NCI-H1105 (cell line): ENCODE results near the gene TCEANC2.
"Not testable (repeated sequence)": the region's sequence is repeated elsewhere in the genome, so short reads cannot be mapped to it uniquely, and the experiment has no call there.

ENCODE experiments used
- DNase-seq: peaks from one replicate; lab custom pipeline; 2025; lab: John Stamatoyannopoulos, UW

The TCEANC2 gene

GRCh38 chr1:54086754-54087153 is 33.3 kb downstream of the TCEANC2 start:
- no peak for DNase-seq

DNA sequence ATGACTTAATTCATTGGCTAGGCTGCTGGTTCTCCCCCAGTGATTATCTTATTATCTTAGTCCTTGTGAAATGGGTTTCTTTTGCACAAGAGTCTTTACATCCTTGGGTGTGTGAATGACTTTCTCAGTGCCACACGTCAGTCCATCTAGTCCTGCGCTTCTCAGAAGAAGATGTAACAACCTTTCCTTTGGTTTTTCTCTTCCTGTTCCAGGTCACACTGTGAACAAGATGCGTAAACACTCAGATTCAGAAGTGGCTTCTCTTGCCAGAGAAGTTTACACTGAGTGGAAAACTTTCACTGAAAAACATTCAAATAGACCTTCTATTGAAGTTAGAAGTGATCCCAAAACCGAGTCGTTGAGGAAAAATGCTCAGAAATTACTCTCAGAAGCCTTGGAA is 35.0 kb downstream of the TCEANC2 start:
- DNase-seq, result no peak

GRCh38 chr1:54091666-54092065 is 38.3 kb downstream of the TCEANC2 start:
- DNase-seq, result no peak

- DNase-seq, result no peak
Observed at GRCh38 chr1:54094001-54094729, 40.8 kb downstream of the TCEANC2 start.

- DNase-seq, result not testable (repeated sequence)
Observed at GRCh38 chr1:54094730-54095105, 41.3 kb downstream of the TCEANC2 start.

DNA sequence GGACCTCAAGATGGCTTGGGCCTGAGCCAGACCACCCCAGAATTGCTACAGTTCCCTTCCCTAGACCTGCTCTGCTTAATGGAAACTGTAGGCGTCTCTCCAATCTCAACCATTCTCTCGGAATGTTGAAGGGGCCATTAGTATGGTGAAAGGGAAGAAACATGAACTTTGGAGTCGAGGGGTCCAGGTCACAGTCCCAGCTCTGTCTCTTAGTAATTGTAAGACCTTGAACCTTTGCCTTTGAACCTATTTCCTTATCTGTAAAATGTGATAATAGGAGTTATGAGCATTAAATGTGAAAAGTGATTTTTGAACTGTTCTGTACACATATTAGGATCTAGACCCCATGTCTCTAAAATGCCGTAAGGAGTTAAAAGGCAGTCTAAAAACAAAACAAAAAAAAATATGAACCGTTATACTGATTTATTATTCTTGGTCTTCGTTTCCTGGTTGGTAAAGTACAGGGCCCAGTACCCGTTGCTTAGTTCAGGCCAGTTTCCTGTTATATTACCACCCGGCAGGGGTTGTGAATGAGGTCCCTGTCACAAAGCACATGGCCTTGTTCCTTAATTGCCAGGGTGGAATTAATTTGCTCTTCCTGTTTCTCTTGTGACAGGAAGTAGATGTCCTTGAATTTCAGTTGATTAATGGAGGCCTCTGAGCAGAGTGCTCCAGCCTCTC is 42.3 kb downstream of the TCEANC2 start:
- no peak for DNase-seq

- no peak for DNase-seq
Observed at GRCh38 chr1:54096227-54096876, 42.9 kb downstream of the TCEANC2 start.

DNA sequence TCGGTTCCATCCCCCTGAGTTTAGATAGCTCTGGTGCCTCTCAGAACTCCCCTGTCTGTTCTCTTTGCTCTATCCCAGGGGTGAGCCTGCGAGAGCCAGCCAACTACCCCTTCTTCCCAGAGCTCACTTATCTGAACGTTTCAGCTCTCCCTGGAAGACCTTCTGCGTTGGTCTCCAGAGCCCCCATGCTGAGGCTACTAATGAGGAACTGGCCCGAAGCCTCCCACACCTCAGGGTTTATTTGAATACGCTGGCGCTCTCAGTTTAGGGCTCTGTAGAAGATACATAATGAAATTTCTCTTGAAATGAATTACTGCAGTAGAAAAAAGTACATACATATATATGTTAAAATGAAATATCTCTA is 43.5 kb downstream of the TCEANC2 start:
- no peak for DNase-seq

- DNase-seq, result no peak
Observed at GRCh38 chr1:54099061-54099610, 45.7 kb downstream of the TCEANC2 start.

GRCh38 chr1:54100500-54100899 is 47.1 kb downstream of the TCEANC2 start:
- no peak for DNase-seq

DNA sequence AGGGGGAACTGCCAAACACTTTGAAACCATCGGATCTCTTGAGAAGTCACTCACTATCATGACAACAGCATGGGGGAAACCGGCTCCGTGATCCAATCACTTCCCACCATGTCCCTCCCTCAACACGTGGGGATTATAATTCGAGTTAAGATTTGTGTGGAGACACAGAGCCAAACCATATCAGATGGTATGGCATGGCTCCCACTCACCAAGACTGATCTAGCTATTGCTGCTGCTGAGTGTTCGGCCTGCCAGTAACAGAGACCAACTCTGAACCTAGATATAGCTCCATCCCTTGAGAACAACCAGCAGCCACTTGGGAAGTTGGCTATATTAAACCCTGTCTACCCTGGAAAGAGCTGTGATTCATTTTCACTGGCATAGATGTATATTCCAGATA is 50.0 kb downstream of the TCEANC2 start:
- DNase-seq, result no peak

DNA sequence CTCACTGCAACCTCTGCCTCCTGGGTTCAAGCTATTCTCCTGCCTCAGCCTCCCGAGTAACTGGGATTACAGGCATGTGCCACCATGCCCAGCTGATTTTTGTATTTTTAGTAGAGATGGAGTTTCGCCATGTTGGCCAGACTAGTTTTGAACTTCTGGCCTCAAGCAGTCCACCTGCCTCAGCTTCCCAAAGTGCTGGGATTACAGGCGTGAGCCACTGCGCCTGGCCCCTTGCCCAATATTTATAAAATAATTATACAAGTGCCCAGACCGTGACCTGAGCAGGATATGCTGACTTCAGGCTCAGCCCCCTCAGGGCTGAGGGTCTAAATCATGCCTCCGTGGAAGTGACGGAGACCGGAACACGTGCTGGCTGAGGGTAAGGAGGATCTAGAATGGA is 51.2 kb downstream of the TCEANC2 start:
- DNase-seq, result not testable (repeated sequence)

DNA sequence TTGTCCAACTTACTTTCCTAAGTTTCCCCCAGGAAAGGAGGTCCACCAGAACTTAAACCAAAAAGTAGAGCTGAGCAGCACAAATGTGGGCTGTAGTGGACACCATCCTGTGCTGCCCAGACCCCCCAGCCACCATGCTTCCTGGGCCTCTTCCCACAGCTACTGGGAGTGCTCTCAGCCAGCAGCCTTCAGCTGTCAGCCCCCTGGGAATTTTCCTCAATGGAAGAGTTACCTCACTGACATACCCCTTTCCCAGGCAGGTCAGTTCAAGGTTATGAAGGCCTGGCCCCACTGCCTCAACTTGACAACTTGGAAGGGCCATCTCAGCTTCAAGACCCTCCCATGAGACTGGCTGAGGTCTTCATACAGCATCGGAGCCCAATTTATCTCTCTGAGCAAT is 51.7 kb downstream of the TCEANC2 start:
- no peak for DNase-seq

DNA sequence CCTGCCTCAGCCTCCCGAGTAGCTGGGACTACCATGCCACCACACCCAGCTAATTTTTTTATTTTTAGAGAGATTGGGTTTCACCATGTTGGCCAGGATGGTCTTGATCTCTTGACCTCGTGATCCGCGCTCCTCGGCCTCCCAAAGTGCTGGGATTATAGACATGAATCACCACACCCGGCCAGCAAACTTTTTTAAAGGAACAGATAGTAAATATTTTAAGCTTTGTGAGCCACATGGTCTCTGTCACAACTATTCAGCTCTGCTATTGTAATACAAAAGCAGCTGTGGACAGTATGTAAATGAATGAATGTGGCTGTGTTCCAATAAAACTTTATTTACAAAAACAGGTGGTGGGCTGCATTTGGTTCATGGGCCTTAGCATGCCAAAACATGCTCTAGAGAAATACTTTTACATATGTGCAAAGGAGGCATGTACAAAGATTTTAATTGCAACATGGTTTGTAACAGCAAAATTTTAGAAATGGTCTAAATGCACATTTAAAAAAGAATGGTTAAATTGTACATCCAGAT is 52.4 kb downstream of the TCEANC2 start:
- no peak for DNase-seq

DNA sequence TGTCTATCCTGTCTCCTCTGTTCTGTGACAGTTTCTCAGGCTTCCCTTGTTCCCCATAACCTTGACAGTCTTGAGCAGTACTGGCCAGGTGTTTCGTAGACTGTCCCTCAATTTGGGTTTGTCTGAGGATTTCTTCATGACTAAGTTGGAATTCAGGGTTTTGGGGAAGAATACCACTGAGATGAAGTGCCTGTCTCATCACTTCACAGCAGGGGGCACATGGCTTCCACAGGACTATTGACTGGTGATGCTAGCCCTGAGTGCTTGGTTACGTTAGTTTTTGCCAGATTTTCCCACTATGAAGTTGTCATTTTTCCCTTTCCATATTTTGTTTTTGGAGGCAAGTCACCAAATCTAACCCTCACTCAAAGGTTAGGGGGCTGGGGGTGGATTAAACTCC is 53.7 kb downstream of the TCEANC2 start:
- DNase-seq, result no peak

DNA sequence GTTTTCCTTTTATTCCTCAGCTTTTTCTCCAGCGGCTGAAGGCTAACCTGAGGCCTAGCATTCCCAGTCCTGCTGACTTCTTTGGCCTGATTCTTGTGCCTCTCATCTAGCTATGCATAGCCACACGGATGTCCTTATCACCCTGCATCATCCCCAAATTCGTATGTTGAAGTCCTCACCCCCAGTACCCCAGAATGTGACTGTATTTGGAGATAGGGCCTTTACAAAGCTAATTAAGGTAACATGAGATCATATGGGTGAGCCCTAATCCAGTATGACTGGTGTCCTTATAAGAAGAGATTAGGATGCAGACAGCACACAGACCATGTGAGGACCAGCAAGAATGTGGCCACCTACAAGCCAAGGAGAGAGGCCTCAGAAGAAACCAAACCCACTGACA is 54.7 kb downstream of the TCEANC2 start:
- no peak for DNase-seq

GRCh38 chr1:54109129-54110090 is 56.0 kb downstream of the TCEANC2 start:
- no peak for DNase-seq

GRCh38 chr1:54110996-54111395 is 57.6 kb downstream of the TCEANC2 start:
- DNase-seq, result no peak

- no peak for DNase-seq
Observed at GRCh38 chr1:54111624-54112023, 58.2 kb downstream of the TCEANC2 start.

- no peak for DNase-seq
Observed at GRCh38 chr1:54112027-54112426, 58.6 kb downstream of the TCEANC2 start.

DNA sequence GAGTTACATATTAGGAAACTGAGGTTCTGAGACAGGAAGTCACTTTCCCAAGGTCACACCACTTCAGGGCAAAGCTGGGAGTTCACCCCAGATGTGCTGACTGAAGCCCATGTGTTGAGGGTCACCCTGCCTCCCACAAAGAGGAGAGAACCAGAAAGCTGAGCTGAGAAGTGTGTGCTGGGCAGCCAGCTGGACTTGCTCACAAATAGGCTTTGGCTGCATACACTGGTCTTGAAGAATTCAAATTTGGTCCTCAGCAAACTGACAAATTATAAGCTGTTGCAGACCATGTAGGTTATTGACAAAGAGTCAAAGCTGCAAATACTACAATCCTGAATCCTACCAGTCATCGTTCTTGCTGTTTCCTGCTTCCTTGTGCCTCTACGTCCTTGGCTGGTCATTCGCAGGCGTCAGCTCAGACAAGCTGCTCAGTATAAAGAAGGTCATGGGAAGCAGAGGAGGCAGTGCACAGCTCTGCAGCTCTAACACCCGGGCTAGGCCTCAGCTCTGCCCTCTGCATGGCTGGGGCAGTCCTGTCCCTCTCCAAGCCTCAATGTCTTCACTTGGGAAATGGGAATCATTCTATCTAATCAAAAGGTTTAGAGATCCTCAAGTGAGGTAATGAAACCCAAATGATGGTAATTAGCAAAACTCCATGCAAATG is 59.4 kb downstream of the TCEANC2 start:
- DNase-seq, result no peak
